Upper lobe of left lung (tissue), 6 donors: ENCODE measurements around the gene WDR19. TPM values are rescaled to one million over a fixed set of nuclear protein-coding genes. Genes with fewer than 3 reads are reported as not detected.

ENCODE experiments used
- ATAC-seq, 2 donors: fragments of 200-7000 bp; cut with Tn5 transposase; one replicate each; pipeline ENCODE4 v1.9.1; 2022; ENCODE audit warnings: mild to moderate bottlenecking in 2 of 2, moderate library complexity in 2 of 2; ENCODE audit not compliant: low FRiP score in 2 of 2
- DNase-seq, 2 donors: peaks; one replicate each; pipeline ENCODE4 v3.0.0-alpha.2; 2019 to 2020
- H3K27ac ChIP-seq, 4 donors: fragments of 200-600 bp; sonication (generic); one replicate each; pipeline ENCODE4 v1.5.1; 2016 to 2019
- H3K27me3 ChIP-seq, 4 donors: fragments of 200-600 bp; sonication (generic); one replicate each; pipeline ENCODE4 v1.5.1; 2017 to 2019
- H3K36me3 ChIP-seq, 4 donors: fragments of 200-600 bp; sonication (generic); one replicate each; pipeline ENCODE4 v1.5.1; 2016 to 2019
- H3K4me1 ChIP-seq, 4 donors: fragments of 200-600 bp; sonication (generic); one replicate each; pipeline ENCODE4 v1.5.1; 2018 to 2019
- H3K4me3 ChIP-seq, 4 donors: fragments of 200-600 bp; sonication (generic); one replicate each; pipeline ENCODE4 v1.5.1; 2017 to 2019; ENCODE audit warnings: mild to moderate bottlenecking in 2 of 4, moderate library complexity in 1 of 4
- H3K9me3 ChIP-seq, 4 donors: fragments of 200-600 bp; sonication (generic); one replicate each; pipeline ENCODE4 v1.5.1; 2018 to 2019
- CTCF ChIP-seq, 6 experiments: fragments of 450-650 bp in 4 of 6; fragments of 200-600 bp in 2 of 6; sonication (generic) in 2 of 6; IDR thresholded peaks; one replicate each; pipeline ENCODE4 v1.5.1; 2016 to 2019; ENCODE audit warnings: antibody characterized with exemption in 6 of 6
- EP300 ChIP-seq, 4 donors: sonication (generic); formaldehyde crosslinking; IDR thresholded peaks; one replicate each; pipeline ENCODE4 v1.5.1; 2017; ENCODE audit warnings: antibody characterized with exemption in 4 of 4, control low read depth in 2 of 4
- POLR2A ChIP-seq, 4 donors: fragments of 450-650 bp; IDR thresholded peaks; one replicate each; pipeline ENCODE4 v1.5.1; 2016 to 2017; ENCODE audit warnings: antibody characterized with exemption in 4 of 4, mild to moderate bottlenecking in 2 of 4
- POLR2AphosphoS5 ChIP-seq, 2 donors: sonication (generic); formaldehyde crosslinking; IDR thresholded peaks; one replicate each; pipeline ENCODE4 v1.5.1; 2017; ENCODE audit warnings: antibody characterized with exemption in 2 of 2
- WGBS, 2 donors: methylation state at CpG; one replicate each; pipeline ENCODE4 v1.1.5; 2017 to 2018; 5-methylcytosine and 5-hydroxymethylcytosine counted together
- small RNA-seq, 4 donors: library from RNA; depleted of rRNA; stranded (forward); fragments of <200 nt; gene quantifications; one replicate each; pipeline ENCODE3, GENCODE V24; 2016
- total RNA-seq, 6 donors: library from RNA; depleted of rRNA in 4 of 6; stranded (reverse); fragments of >200 nt in 4 of 6; gene quantifications; one replicate each; pipeline versions ENCODE4 v1.1.0 to v1.2.1, GENCODE V29; 2016 to 2021
- donor health status: DM: no; HTN: no; CAD: no; lungs with moderate emphysema.
- donor health status: DM: no; HTN: yes; CAD: no; lungs with severe emphysema.

WDR19 gene
- total RNA-seq, 6 donors from 2014 or later: 27.1 to 211 (median 52.3) TPM

GRCh38 chr4:39330353-39330752, 148.0 kb downstream of the WDR19 start:
- no peak for TF ChIP-seq POLR2A (IDR thresholded peaks at IDR 0.05)
- no peak for TF ChIP-seq CTCF (IDR thresholded peaks at IDR 0.05)
- TF ChIP-seq EP300 (IDR thresholded peaks at IDR 0.05): no peak
- no peak for TF ChIP-seq POLR2AphosphoS5 (IDR thresholded peaks at IDR 0.05)
- Histone ChIP-seq H3K9me3 (no peaks in the 10 kb centered on the region), H3K36me3 (peaks cover 0 to 14% (median 6%) of the 10 kb centered on the region in 4 donors), H3K4me1 (peaks cover 0 to 12% (median 2%) of the 10 kb centered on the region in 4 donors), H3K27me3 (no peaks in the 10 kb centered on the region), H3K27ac (peak overlapping the region in 1 of 4 donors; percentile 24), H3K4me3 (no peak overlapping the region)
- DNase-seq (peak in 1 of 2 donors; percentile 54), ATAC-seq (peak in 1 of 2 donors; percentile 75)
- 83 to 84% methylated on average over 1 of the region's 1 CpG for WGBS, 2 donors

GRCh38 chr4:39331191-39331590, 148.9 kb downstream of the WDR19 start:
- ATAC-seq: no peak
- Histone ChIP-seq H3K36me3 (peaks cover 0 to 8% (median 5%) of the 10 kb centered on the region in 4 donors), H3K4me3 (no peak overlapping the region), H3K27me3 (no peaks in the 10 kb centered on the region), H3K4me1 (peaks cover 0 to 12% (median 3%) of the 10 kb centered on the region in 4 donors), H3K27ac (no peak overlapping the region), H3K9me3 (no peaks in the 10 kb centered on the region)
- 73 to 80% methylated on average over 2 of the region's 2 CpGs for WGBS, 2 donors
- no peak for DNase-seq
- TF ChIP-seq POLR2A (IDR thresholded peaks at IDR 0.05) (no peak), POLR2AphosphoS5 (IDR thresholded peaks at IDR 0.05) (no peak), EP300 (IDR thresholded peaks at IDR 0.05) (no peak), CTCF (IDR thresholded peaks at IDR 0.05) (no peak)

Small RNA genes within 50 kb of the gene (small RNA-seq; reads per million reads assigned to genes)
- gene RNU6-32P: 0 reads per million in 4 donors

Other genes starting within 250 kb of the WDR19 start
- 1 to 10 TPM in 3 of 6 donors, under 1 TPM in 2, not detected in 1; 0.30 to 1.8 (median 1.0) TPM for gene TMEM156, start 150.1 kb upstream of the WDR19 start, total RNA-seq
- gene KLHL5, start 120.3 kb upstream of the WDR19 start, total RNA-seq: 10 to 100 TPM; 14.7 to 36.2 (median 23.7) TPM
- gene RFC1, start 183.8 kb downstream of the WDR19 start, total RNA-seq: 100 to 1,000 TPM in 1 of 6 donors, 10 to 100 TPM in 5; 33.0 to 127 (median 44.4) TPM
- 1 to 10 TPM in 3 of 6 donors, under 1 TPM in 3; 0.20 to 9.0 (median 0.84) TPM for gene KLB, start 224.4 kb downstream of the WDR19 start, total RNA-seq